Islet of Langerhans (tissue), 1 donor: ENCODE results near the gene MICAL1.

Experiments
- FAIRE-seq: peaks from one replicate; lab custom pipeline; 2011; peaks lifted over from hg19 to GRCh38; lab: Jason Lieb, UNC

Gene MICAL1

DNA sequence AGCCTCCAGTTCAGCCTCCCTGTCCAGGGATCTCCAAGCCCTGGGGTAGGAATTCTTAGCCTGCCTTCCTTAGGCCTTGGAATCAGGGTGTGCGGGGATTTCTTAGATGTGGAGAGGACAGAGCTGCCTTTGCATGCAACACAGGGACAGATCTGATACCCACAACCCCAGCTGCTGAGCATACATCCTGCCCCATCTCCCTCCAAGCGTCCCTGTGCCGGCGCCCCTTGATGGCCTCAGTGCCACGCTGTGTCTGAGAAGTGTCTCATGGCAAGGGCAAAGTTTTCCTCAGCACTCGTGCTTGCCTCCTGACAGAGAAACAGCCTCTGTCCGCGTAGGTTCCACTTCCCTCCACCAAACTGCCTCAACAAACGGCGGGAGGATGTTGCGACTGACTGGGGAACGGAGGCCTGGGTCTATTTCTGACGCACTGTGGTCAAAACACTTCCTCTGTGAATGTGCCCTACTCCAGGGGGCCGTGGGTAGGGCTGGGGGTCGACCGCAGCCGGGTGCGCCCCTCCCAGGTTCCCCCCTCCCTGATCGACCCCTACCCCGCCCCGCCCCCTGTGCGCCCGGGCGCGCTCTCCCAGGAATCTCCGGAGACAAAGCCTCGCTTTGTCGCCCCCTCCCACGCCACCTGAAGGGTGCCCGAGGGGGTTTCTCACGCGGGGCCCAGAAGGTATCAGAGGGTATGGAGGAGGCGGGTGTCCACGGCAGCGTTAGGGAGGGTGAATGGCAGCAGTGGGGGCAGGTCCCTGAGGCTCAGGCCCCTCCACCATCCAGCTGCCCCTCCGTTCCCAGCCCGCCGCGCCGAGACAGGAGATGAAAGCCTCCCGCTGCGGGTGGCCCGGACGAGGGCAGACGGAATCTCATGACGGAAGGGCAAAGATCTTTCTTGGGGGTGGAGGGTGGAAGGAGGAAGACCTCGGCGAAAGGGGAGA is 806 bp downstream of the MICAL1 start:
- FAIRE-seq = no peak

- no peak for FAIRE-seq
Measured at GRCh38 chr6:109453594-109454495, 1.7 kb downstream of the MICAL1 start.

DNA sequence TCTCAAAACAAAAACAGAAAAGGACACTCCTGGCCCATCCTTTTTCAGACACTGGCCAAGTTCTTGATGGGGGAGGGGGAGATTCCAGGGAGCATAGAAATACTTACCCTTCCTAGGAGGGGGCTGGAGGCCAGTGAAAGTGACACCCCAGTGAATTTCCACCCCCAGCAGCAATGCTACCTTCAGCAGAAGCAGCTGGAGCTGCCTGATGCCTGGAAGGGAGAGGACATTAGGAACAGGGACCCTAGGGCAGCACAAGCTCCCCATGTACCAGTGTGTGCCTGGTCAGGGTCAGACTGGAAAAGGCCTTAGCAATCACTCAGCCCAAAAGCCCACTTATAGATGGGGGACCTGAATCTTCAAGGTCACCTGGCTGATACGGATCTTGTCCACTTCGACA is 2.4 kb downstream of the MICAL1 start:
- no peak for FAIRE-seq

- no peak for FAIRE-seq
Measured at GRCh38 chr6:109452181-109452580, 3.4 kb downstream of the MICAL1 start.

GRCh38 chr6:109451376-109451775 is 4.2 kb downstream of the MICAL1 start:
- FAIRE-seq = no peak

GRCh38 chr6:109450801-109451200 is 4.8 kb downstream of the MICAL1 start:
- no peak for FAIRE-seq

- FAIRE-seq = no peak
Measured at GRCh38 chr6:109449795-109450673, 5.5 kb downstream of the MICAL1 start.

DNA sequence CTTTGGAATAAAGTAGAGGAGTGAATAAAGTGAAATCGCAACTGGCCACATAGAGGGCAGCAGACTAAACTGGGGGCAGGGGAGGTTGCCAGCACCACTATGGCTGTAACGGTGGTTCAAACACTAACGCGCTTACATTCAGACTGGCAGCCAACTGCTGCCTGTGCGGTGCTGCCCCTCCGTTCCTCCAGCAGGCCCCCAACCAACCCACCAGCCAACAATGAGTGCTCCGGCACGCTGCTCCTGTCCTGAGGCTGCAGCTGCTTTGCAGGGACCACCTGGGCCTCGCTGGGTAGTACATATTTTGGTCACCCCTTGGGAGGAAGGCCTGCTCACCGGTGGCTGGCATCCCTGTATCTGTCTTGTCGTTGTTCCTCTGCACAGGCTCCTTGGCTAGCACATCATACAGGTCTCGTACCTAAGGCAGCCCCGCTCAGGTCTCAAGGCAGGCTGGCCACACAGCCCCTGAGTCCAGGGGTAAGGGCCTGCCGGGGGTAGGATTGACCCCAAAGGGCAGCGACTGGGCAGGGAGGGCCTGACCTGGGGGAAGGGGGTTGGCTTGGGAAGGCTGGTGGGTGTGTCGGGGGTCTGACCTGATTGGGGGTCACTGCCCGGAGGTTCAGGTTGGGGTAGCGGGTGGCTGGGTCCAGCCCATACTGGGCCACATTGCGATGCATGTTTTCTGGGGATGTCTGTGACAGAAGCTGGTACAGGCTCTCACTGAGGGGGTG is 6.3 kb downstream of the MICAL1 start:
- no peak for FAIRE-seq

DNA sequence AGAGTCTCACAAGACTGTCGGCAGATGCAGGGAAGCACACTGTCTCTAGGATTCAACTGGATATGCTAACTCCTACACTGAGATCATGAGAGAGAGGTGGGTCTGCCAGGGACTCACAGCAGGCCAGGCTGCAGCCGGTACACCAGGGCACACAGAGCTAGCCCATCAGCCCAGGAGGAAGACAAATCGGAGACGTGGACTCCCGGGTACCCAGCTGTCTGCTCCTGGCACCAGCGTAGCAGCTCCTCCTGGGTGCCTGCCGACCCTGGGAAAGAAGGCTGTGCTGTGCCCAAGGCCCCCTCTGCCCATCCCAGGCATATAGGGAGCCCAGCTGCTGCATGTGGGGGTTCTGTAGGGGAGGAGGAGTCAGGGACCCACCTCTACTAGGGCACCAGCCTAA is 7.0 kb downstream of the MICAL1 start:
- no peak for FAIRE-seq

- no peak for FAIRE-seq
Measured at GRCh38 chr6:109447878-109448555, 7.6 kb downstream of the MICAL1 start.

- no peak for FAIRE-seq
Measured at GRCh38 chr6:109447087-109447486, 8.5 kb downstream of the MICAL1 start.

DNA sequence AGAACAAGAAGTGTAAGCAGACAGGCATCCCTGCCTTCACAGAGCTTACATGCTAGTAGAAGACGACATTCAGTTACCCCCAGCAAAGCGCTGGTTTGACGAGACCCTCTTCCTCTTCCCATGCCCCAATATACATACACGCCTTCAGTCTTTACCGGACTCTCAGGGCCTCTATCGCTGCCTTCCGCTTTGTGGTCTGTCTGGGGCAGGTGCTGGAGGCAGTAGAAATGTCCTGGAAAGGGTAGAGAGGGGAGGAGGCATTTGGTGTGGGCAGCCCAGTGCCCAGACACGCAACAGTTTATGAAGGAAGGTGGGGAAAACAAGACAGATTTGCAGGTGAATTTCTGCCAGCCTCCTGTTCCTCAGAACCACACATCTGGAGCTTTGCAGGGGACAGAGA is 9.0 kb downstream of the MICAL1 start:
- no peak for FAIRE-seq

- FAIRE-seq = no peak
Measured at GRCh38 chr6:109446072-109446471, 9.5 kb downstream of the MICAL1 start.

DNA sequence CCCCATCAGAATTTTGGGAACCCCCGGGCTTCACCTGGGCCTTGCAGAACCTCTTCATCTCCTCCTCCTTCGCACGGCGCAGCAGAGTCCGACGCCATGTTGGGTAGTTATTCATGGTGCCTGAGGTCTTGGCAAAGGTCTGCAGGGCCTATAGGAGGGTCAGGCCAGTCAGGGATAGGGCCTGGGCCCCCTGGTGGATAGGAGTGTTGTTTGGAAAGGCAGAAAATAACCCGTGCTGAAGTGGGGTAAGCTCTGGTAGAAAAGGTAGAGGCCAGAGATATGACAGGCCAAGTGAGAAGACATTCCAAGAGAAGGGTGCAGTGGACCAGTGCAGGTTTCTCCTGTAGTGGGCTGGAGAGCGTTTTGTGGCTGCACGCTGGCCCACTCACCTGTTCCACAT is 10.2 kb downstream of the MICAL1 start:
- FAIRE-seq = no peak

GRCh38 chr6:109443425-109443950 is 12.1 kb downstream of the MICAL1 start:
- FAIRE-seq = no peak

DNA sequence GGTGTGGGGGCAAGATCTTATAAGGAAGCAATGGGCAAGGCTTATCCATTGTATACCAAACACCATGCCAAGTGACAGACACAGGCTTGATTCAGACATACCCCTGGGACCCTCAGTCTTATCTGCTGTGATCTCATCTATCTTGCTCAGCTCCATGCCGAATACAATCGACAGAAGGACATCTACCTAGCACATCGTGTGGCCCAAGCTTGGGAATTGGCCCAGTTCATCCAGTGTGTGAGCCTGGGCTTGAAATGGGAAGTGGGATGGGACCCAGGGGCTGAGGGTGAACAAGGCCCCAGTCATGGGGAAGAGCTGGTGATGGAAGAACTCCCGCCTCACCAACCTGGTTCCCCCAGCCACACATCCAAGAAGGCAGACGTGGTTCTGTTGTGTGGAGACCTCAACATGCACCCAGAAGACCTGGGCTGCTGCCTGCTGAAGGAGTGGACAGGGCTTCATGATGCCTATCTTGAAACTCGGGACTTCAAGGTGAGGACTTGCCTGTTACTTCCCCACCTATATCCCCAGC is 13.1 kb downstream of the MICAL1 start:
- FAIRE-seq = no peak

GRCh38 chr6:109441069-109441816 is 14.3 kb downstream of the MICAL1 start:
- FAIRE-seq = no peak

GRCh38 chr6:109440331-109441068 is 15.1 kb downstream of the MICAL1 start, which contains the start of the genes PPIL6 and SMPD2:
TSS of gene PPIL6 (minus strand) at chr6:109440628. CDS start at chr6:109440590, 38 bp downstream.
TSS of gene SMPD2 (plus strand) at chr6:109440724. CDS start at chr6:109441122, 398 bp downstream.
- FAIRE-seq = no peak

- FAIRE-seq = no peak
Measured at GRCh38 chr6:109436041-109436440, 19.5 kb downstream of the MICAL1 start.
